GM19397 (cell line): ENCODE results near the gene APC.
"Not testable (repeated sequence)": the region's sequence is repeated elsewhere in the genome, so short reads cannot be mapped to it uniquely, and the experiment has no call there.

Source experiments
- ATAC-seq: cut with Tn5 transposase; IDR thresholded peaks from one replicate; pipeline ENCODE4 v1.9.1; 2021; ENCODE audit warnings: mild to moderate bottlenecking, moderate library complexity; ENCODE audit not compliant: unreplicated experiment

The APC gene

GRCh38 chr5:112848116-112848811 lies 110.6 kb downstream of the APC start:
- ATAC-seq = peak; percentile 95

GRCh38 chr5:112849912-112850311 lies 112.2 kb downstream of the APC start:
- ATAC-seq = no peak

GRCh38 chr5:112854651-112855050 lies 117.0 kb downstream of the APC start:
- ATAC-seq = no peak

GRCh38 chr5:112857866-112858265 lies 120.2 kb downstream of the APC start:
- no peak for ATAC-seq

- ATAC-seq = not testable (repeated sequence)
Observed at GRCh38 chr5:112860571-112860928, 122.9 kb downstream of the APC start.

GRCh38 chr5:112860929-112861637 lies 123.4 kb downstream of the APC start, which contains the start of gene SRP19:
Gene SRP19, plus strand, starts transcription at chr5:112861287. Its CDS starts 90 bp downstream, at chr5:112861377.
- peak; percentile 98 for ATAC-seq

GRCh38 chr5:112861638-112861985 lies 123.9 kb downstream of the APC start:
- ATAC-seq = no peak

GRCh38 chr5:112862085-112862484 lies 124.4 kb downstream of the APC start:
- no peak for ATAC-seq

GRCh38 chr5:112863549-112863948 lies 125.9 kb downstream of the APC start:
- ATAC-seq = no peak

GRCh38 chr5:112865128-112865527 lies 127.4 kb downstream of the APC start:
- no peak for ATAC-seq

- no peak for ATAC-seq
Observed at GRCh38 chr5:112866739-112867138, 129.1 kb downstream of the APC start.

GRCh38 chr5:112867411-112867810 lies 129.7 kb downstream of the APC start:
- no peak for ATAC-seq

- ATAC-seq = no peak
Observed at GRCh38 chr5:112869948-112870347, 132.3 kb downstream of the APC start.

GRCh38 chr5:112870966-112871365 lies 133.3 kb downstream of the APC start:
- ATAC-seq = no peak

- no peak for ATAC-seq
Observed at GRCh38 chr5:112876362-112876761, 138.7 kb downstream of the APC start.

- ATAC-seq = no peak
Observed at GRCh38 chr5:112878101-112878500, 140.4 kb downstream of the APC start.

GRCh38 chr5:112878760-112879159 lies 141.1 kb downstream of the APC start:
- ATAC-seq = no peak

GRCh38 chr5:112880219-112880964 lies 142.7 kb downstream of the APC start:
- no peak for ATAC-seq

- no peak for ATAC-seq
Observed at GRCh38 chr5:112883192-112883591, 145.5 kb downstream of the APC start.

GRCh38 chr5:112885001-112885400 lies 147.3 kb downstream of the APC start:
- ATAC-seq = no peak

- no peak for ATAC-seq
Observed at GRCh38 chr5:112886975-112887374, 149.3 kb downstream of the APC start.

GRCh38 chr5:112892066-112892465 lies 154.4 kb downstream of the APC start:
- not testable (repeated sequence) for ATAC-seq
